ENCODE data around the gene TPH2. TPM values are rescaled to one million over a fixed set of nuclear protein-coding genes. Genes with fewer than 3 reads are reported as not detected.

TPH2 gene
- total and polyA plus RNA-seq, 2 donors from 2014 or later: not detected

GRCh38 chr12:71954083-71954778, 15.6 kb downstream of the TPH2 start:
- Histone ChIP-seq H3K27me3 (ENCODE audit: control insufficient read depth, insufficient read depth, low read length) (no peaks in the 10 kb centered on the region), H3K9ac (ENCODE audit: low read length in 3 of 3) (no peak overlapping the region), H3K4me3 (ENCODE audit: low read length in 3 of 3) (no peak overlapping the region), H3K36me3 (ENCODE audit: control insufficient read depth in 2 of 3, insufficient read depth in 3 of 3, low read length in 3 of 3) (no peaks in the 10 kb centered on the region), H3K27ac (ENCODE audit: low read depth in 2 of 2, low read length in 2 of 2) (no peak overlapping the region), H3K9me3 (ENCODE audit: control insufficient read depth in 2 of 3, insufficient read depth in 1 of 3, low read length in 3 of 3) (no peaks in the 10 kb centered on the region), H3K4me1 (ENCODE audit: control insufficient read depth in 2 of 3, insufficient read depth in 2 of 3, low read depth in 1 of 3, low read length in 3 of 3) (no peaks in the 10 kb centered on the region)
- intact Hi-C loops (cut with DNase I): no loop called here
- no peak for DNase-seq
- no peak for FAIRE-seq
- TF ChIP-seq, protein P1, sequence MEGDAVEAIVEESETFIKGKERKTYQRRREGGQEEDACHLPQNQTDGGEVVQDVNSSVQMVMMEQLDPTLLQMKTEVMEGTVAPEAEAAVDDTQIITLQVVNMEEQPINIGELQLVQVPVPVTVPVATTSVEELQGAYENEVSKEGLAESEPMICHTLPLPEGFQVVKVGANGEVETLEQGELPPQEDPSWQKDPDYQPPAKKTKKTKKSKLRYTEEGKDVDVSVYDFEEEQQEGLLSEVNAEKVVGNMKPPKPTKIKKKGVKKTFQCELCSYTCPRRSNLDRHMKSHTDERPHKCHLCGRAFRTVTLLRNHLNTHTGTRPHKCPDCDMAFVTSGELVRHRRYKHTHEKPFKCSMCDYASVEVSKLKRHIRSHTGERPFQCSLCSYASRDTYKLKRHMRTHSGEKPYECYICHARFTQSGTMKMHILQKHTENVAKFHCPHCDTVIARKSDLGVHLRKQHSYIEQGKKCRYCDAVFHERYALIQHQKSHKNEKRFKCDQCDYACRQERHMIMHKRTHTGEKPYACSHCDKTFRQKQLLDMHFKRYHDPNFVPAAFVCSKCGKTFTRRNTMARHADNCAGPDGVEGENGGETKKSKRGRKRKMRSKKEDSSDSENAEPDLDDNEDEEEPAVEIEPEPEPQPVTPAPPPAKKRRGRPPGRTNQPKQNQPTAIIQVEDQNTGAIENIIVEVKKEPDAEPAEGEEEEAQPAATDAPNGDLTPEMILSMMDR (IDR thresholded peaks at IDR 0.05; ENCODE audit: borderline replicate concordance, extremely low read depth, insufficient read depth): no peak

GRCh38 chr12:71954861-71955260, 16.2 kb downstream of the TPH2 start:
- FAIRE-seq: no peak
- H3K36me3 ChIP-seq (ENCODE audit: control insufficient read depth in 2 of 3, insufficient read depth in 3 of 3, low read length in 3 of 3): no peaks in the 10 kb centered on the region
- TF ChIP-seq, protein P1 (IDR thresholded peaks at IDR 0.05; ENCODE audit: borderline replicate concordance, extremely low read depth, insufficient read depth): no peak
- intact Hi-C loops (cut with DNase I): no loop called here
- H3K4me3 ChIP-seq (ENCODE audit: low read length in 3 of 3): no peak overlapping the region
- no peaks in the 10 kb centered on the region for H3K9me3 ChIP-seq (ENCODE audit: control insufficient read depth in 2 of 3, insufficient read depth in 1 of 3, low read length in 3 of 3)
- no peak overlapping the region for H3K9ac ChIP-seq (ENCODE audit: low read length in 3 of 3)
- no peak for DNase-seq
- H3K27me3 ChIP-seq (ENCODE audit: control insufficient read depth, insufficient read depth, low read length): no peaks in the 10 kb centered on the region
- H3K4me1 ChIP-seq (ENCODE audit: control insufficient read depth in 2 of 3, insufficient read depth in 2 of 3, low read depth in 1 of 3, low read length in 3 of 3): no peaks in the 10 kb centered on the region
- H3K27ac ChIP-seq (ENCODE audit: low read depth in 2 of 2, low read length in 2 of 2): no peak overlapping the region

GRCh38 chr12:71955970-71956369, 17.3 kb downstream of the TPH2 start:
- Histone ChIP-seq H3K4me3 (ENCODE audit: low read length in 3 of 3) (no peak overlapping the region), H3K9me3 (ENCODE audit: control insufficient read depth in 2 of 3, insufficient read depth in 1 of 3, low read length in 3 of 3) (no peaks in the 10 kb centered on the region), H3K36me3 (ENCODE audit: control insufficient read depth in 2 of 3, insufficient read depth in 3 of 3, low read length in 3 of 3) (no peaks in the 10 kb centered on the region), H3K27ac (ENCODE audit: low read depth in 2 of 2, low read length in 2 of 2) (no peak overlapping the region), H3K27me3 (ENCODE audit: control insufficient read depth, insufficient read depth, low read length) (no peaks in the 10 kb centered on the region), H3K4me1 (ENCODE audit: control insufficient read depth in 2 of 3, insufficient read depth in 2 of 3, low read depth in 1 of 3, low read length in 3 of 3) (no peaks in the 10 kb centered on the region), H3K9ac (ENCODE audit: low read length in 3 of 3) (no peak overlapping the region)
- DNase-seq (no peak), FAIRE-seq (no peak)
- intact Hi-C loops (cut with DNase I): no loop called here
- TF ChIP-seq, protein P1 (IDR thresholded peaks at IDR 0.05; ENCODE audit: borderline replicate concordance, extremely low read depth, insufficient read depth): no peak

- no peak overlapping the region for H3K4me3 ChIP-seq (ENCODE audit: low read length in 3 of 3)
- no peak for DNase-seq
- FAIRE-seq: no peak
- TF ChIP-seq, protein P1 (IDR thresholded peaks at IDR 0.05; ENCODE audit: borderline replicate concordance, extremely low read depth, insufficient read depth): no peak
- intact Hi-C loops (cut with DNase I): no loop called here
- H3K9me3 ChIP-seq (ENCODE audit: control insufficient read depth in 2 of 3, insufficient read depth in 1 of 3, low read length in 3 of 3): no peaks in the 10 kb centered on the region
- H3K27ac ChIP-seq (ENCODE audit: low read depth in 2 of 2, low read length in 2 of 2): no peak overlapping the region
- H3K36me3 ChIP-seq (ENCODE audit: control insufficient read depth in 2 of 3, insufficient read depth in 3 of 3, low read length in 3 of 3): no peaks in the 10 kb centered on the region
- H3K9ac ChIP-seq (ENCODE audit: low read length in 3 of 3): no peak overlapping the region
- no peaks in the 10 kb centered on the region for H3K4me1 ChIP-seq (ENCODE audit: control insufficient read depth in 2 of 3, insufficient read depth in 2 of 3, low read depth in 1 of 3, low read length in 3 of 3)
- no peaks in the 10 kb centered on the region for H3K27me3 ChIP-seq (ENCODE audit: control insufficient read depth, insufficient read depth, low read length)
Measured at GRCh38 chr12:71958056-71958455, 19.4 kb downstream of the TPH2 start.

All from kidney (tissue), 14 donors.